Measurements from ENCODE around the gene KCTD17. TPM values are rescaled to one million over a fixed set of nuclear protein-coding genes. Genes with fewer than 3 reads are reported as not detected.
A peak's percentile ranks its signal among the peaks of the same experiment; 100 is the strongest.

The KCTD17 gene
- total RNA-seq, 2 experiments from 2014 or later, result 30.3 to 30.6 TPM

DNA sequence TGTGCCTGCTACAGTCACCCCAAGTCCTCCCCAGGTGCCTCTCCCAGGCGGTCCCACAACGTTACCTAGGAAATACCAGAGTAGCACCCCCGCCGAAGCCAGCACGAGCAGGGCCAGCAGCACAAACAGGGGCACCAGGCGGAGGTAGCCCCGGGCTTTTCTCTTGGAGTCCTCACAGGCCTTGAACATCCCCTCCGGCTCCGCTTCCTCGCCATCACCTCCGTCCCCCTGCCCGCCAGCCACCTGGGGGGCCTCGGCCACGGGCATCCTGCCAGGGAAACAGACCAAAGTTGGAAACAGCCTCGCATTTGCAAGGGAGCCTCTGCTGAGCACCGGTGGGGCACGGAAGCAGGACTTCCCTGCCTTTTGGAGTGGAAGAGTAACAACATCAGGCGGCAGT, 51.6 kb downstream of the KCTD17 start:
- no peaks in the 10 kb centered on the region for H3K27me3 Mint-ChIP-seq
- intact Hi-C loops (cut with micrococcal nuclease), result no loop called here
- H3K36me3 Mint-ChIP-seq (ENCODE audit: low read depth), result no peaks in the 10 kb centered on the region
- H3K9me3 Mint-ChIP-seq, result no peaks in the 10 kb centered on the region
- POLR2A ChIA-PET, result no interaction called here
- ATAC-seq, result no peak
- H3K4me1 Mint-ChIP-seq (ENCODE audit: low read depth), result peaks cover 34% of the 10 kb centered on the region
- H3K27ac Mint-ChIP-seq, result no peak overlapping the region
- no peak overlapping the region for H3K4me3 Mint-ChIP-seq
- no peak for DNase-seq
- CTCF ChIA-PET, result no interaction called here
- TF ChIP-seq, protein P1, sequence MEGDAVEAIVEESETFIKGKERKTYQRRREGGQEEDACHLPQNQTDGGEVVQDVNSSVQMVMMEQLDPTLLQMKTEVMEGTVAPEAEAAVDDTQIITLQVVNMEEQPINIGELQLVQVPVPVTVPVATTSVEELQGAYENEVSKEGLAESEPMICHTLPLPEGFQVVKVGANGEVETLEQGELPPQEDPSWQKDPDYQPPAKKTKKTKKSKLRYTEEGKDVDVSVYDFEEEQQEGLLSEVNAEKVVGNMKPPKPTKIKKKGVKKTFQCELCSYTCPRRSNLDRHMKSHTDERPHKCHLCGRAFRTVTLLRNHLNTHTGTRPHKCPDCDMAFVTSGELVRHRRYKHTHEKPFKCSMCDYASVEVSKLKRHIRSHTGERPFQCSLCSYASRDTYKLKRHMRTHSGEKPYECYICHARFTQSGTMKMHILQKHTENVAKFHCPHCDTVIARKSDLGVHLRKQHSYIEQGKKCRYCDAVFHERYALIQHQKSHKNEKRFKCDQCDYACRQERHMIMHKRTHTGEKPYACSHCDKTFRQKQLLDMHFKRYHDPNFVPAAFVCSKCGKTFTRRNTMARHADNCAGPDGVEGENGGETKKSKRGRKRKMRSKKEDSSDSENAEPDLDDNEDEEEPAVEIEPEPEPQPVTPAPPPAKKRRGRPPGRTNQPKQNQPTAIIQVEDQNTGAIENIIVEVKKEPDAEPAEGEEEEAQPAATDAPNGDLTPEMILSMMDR (IDR thresholded peaks at IDR 0.05), result no peak

DNA sequence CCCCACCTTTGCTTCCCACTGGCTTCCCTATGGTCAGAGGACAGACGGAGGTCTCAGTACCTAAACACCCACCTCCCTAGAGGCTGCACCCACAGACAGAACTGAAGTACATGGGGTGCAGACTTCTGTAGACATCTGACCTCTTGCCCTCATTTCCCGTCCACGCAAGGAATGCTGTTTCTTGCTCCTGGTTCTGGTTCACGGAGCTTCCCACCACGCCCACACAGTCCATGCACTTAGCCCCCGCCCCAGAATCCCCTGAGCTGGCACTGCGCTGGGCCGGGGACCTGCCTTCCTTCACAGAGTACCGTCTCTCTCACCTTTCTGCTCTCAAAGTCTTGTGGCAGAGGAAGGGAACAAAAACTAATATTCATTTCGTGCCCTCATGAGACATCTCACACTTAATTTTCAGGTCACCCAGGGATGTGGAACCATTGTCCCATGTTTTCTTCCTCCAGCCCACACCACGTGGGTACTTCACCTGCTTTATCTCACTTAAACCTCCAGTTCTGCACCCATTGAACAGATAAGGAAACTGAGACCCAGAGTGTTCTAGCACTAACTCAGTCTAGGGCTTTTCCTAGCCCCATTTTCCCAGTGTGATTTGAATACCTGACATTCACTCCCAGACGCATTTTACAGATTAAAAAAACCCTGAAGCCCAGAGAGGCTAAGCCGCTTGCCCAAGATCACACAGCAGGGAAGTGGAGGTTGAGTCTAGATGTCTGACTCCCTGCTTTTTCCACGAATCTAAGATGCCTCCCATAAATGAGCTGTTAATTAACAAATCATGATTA, 52.3 kb downstream of the KCTD17 start:
- Mint-ChIP-seq H3K27me3 (no peaks in the 10 kb centered on the region), H3K27ac (no peak overlapping the region), H3K9me3 (no peaks in the 10 kb centered on the region), H3K36me3 (ENCODE audit: low read depth) (no peaks in the 10 kb centered on the region), H3K4me1 (ENCODE audit: low read depth) (peaks cover 27% of the 10 kb centered on the region), H3K4me3 (no peak overlapping the region)
- ChIA-PET CTCF (no interaction called here), POLR2A (interaction anchor here (1.2 kb wide), 1 partner anchor 18 kb away, joined by 4 read pairs; no protein-coding TSS in a partner anchor)
- TF ChIP-seq, protein P1 (IDR thresholded peaks at IDR 0.05), result no peak
- DNase-seq (no peak), ATAC-seq (no peak)
- intact Hi-C loops (cut with micrococcal nuclease), result no loop called here

- intact Hi-C loops (cut with micrococcal nuclease), result no loop called here
- Mint-ChIP-seq H3K27me3 (no peaks in the 10 kb centered on the region), H3K4me3 (no peak overlapping the region), H3K36me3 (ENCODE audit: low read depth) (no peaks in the 10 kb centered on the region), H3K27ac (no peak overlapping the region), H3K9me3 (no peaks in the 10 kb centered on the region), H3K4me1 (ENCODE audit: low read depth) (peaks cover 17% of the 10 kb centered on the region)
- TF ChIP-seq, protein P1 (IDR thresholded peaks at IDR 0.05), result no peak
- DNase-seq (no peak), ATAC-seq (no peak)
- ChIA-PET POLR2A (interaction anchor here (1.0 to 1.1 kb wide), 2 partner anchors 11 to 17 kb away, joined by 3 to 7 read pairs; no protein-coding TSS in a partner anchor), CTCF (interaction anchor here (1.3 kb wide), 1 partner anchor 11 kb away, joined by 4 read pairs; no protein-coding TSS in a partner anchor)
Measured at GRCh38 chr22:37105154-37105553, 53.6 kb downstream of the KCTD17 start.

- no peak overlapping the region for H3K4me3 Mint-ChIP-seq
- ChIA-PET POLR2A (interaction anchor here (1.0 to 1.1 kb wide), 2 partner anchors 10 to 16 kb away, joined by 3 to 7 read pairs; no protein-coding TSS in a partner anchor), CTCF (no interaction called here)
Measured at GRCh38 chr22:37105990-37106389, 54.4 kb downstream of the KCTD17 start.

More at GRCh38 chr22:37105990-37106389, 54.4 kb downstream of the KCTD17 start:
- ATAC-seq, result peak; percentile 28
- TF ChIP-seq, protein P1 (IDR thresholded peaks at IDR 0.05), result no peak
- intact Hi-C loops (cut with micrococcal nuclease), result no loop called here
- Mint-ChIP-seq H3K9me3 (no peaks in the 10 kb centered on the region), H3K27me3 (no peaks in the 10 kb centered on the region), H3K4me1 (ENCODE audit: low read depth) (peaks cover 8% of the 10 kb centered on the region), H3K36me3 (ENCODE audit: low read depth) (no peaks in the 10 kb centered on the region), H3K27ac (no peak overlapping the region)
- DNase-seq, result no peak
